Activated B cell treated with CpG ODN at 0.5 μM for 24 hours (primary cell): ENCODE data around the gene LATS1. TPM values are rescaled to one million over a fixed set of nuclear protein-coding genes. Genes with fewer than 3 reads are reported as not detected.
"Not testable (repeated sequence)": the region's sequence is repeated elsewhere in the genome, so short reads cannot be mapped to it uniquely, and the experiment has no call there.

ENCODE experiments used
- ATAC-seq: fragments of 200-7000 bp; cut with Tn5 transposase; one replicate; pipeline ENCODE4 v1.10.0; 2021; ENCODE audit warnings: low read depth, mild to moderate bottlenecking, moderate library complexity
- CTCF ChIA-PET: fragments of 350-600 bp; sonication (Branson Sonifier 250); formaldehyde crosslinking; loops from one replicate; lab custom pipeline; 2021; ENCODE audit warnings: antibody characterized with exemption; lab: Charles Lee
- POLR2A ChIA-PET: fragments of 350-600 bp; sonication (Branson Sonifier 250); formaldehyde crosslinking; loops from one replicate; lab custom pipeline; 2021; ENCODE audit warnings: antibody characterized with exemption; lab: Charles Lee
- DNase-seq: peaks from one replicate; pipeline ENCODE4 v3.0.0; 2022
- H3K27ac Mint-ChIP-seq: one replicate; pipeline ENCODE4 v1.8.0; 2020; ENCODE audit warnings: mixed read lengths
- H3K27me3 Mint-ChIP-seq: one replicate; pipeline ENCODE4 v1.8.0; 2021; ENCODE audit warnings: mixed read lengths
- H3K36me3 Mint-ChIP-seq: one replicate; pipeline ENCODE4 v1.8.0; 2021; ENCODE audit warnings: low read depth, mixed read lengths
- H3K4me1 Mint-ChIP-seq: one replicate; pipeline ENCODE4 v1.8.0; 2021; ENCODE audit warnings: mixed read lengths
- H3K4me3 Mint-ChIP-seq: one replicate; pipeline ENCODE4 v1.8.0; 2020; ENCODE audit warnings: mild to moderate bottlenecking, mixed read lengths
- H3K9me3 Mint-ChIP-seq: one replicate; pipeline ENCODE4 v1.8.0; 2020; ENCODE audit warnings: mixed read lengths
- intact Hi-C: fragments of 100-400 bp; cut with micrococcal nuclease; formaldehyde crosslinking; loops from one replicate; pipeline ENCODE4 v1.15.1; 2024
- total RNA-seq: library from RNA; stranded (reverse); gene quantifications from 2 replicates; pipeline ENCODE4 v1.2.3, GENCODE V29; 2022
- TF ChIP-seq, protein P1 (sequence below): fragments of 200-600 bp; IDR thresholded peaks from one replicate; pipeline ENCODE4 v1.8.0; 2022; ENCODE audit warnings: antibody characterized with exemption, mild to moderate bottlenecking

LATS1 gene
- total RNA-seq, 1 donor from 2014 or later: 42.0 TPM

DNA sequence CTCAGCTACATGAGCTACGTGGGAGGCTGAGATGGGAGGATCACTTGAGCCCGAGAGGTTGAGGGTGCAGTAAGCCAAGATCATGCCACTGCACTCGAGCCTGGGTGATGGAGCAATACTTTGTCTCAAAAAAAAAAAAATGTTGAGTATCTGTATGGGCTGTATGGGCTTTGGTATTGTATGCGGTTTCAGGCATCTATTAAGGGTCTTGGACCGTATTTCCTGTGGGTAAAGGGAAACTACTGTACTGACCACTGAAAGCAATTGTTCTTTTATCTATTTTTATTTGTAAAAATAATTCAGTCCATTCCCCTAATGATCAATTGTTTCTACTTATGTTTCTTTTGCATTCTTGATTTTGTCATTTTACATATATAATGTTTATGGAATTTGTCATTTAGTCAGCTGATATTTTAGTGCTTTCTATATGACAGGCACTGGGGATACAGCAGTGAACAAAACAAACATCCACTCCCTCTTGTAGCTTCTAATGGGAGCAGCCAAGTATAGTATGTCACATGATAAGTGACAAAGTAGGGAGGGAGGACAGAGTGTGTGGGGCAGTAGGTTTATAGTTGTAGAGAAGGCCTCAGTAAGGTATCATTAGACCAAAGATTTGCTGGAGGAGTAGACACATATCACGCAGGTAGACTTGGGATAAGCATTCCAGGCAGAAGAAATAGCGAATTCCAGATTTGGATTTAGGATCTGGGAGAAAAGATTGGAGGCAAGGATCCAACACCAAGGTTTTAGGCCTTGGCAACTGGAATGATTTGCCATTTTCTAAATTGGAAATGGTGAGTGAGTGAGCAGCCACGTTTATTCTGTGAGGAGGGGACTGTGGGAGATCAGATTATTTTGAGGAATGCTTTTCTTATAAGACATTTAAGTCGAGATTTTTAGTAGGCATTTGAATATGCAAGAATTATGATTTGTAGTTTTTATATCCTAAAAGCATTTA, 37.7 kb upstream of the LATS1 start:
- intact Hi-C loops: no loop called here
- ChIA-PET POLR2A (no interaction called here), CTCF (no interaction called here)

DNA sequence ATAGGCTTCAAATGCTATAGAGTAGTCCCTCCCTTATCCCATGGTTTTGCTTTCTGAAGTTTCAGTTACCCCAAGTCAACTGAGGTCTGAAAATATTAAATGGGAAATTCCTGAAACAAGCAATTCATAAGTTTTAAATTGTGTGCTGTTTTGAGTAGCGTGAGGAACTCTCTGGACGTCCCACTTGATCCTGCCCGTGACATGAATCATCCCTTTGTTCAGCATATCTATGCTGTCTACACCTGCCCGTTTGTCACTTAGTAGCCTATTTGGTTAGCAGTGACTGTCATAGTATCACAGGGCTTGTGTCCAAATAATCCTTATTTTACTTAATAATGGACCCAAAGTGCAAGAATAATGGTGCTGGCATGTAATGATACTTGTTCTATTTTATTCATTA, 36.6 kb upstream of the LATS1 start:
- Mint-ChIP-seq H3K36me3 (peaks cover 8% of the 10 kb centered on the region), H3K27ac (no peak overlapping the region), H3K4me1 (peaks cover 17% of the 10 kb centered on the region), H3K27me3 (no peaks in the 10 kb centered on the region), H3K4me3 (no peak overlapping the region), H3K9me3 (no peaks in the 10 kb centered on the region)
- ATAC-seq (no peak), DNase-seq (no peak)
- ChIA-PET CTCF (no interaction called here), POLR2A (interaction anchor here (2.6 kb wide), 1 partner anchor 37 kb away, joined by 10 read pairs; the partner anchor contains the start of gene LATS1)
- intact Hi-C loops: no loop called here
- TF ChIP-seq, protein P1, sequence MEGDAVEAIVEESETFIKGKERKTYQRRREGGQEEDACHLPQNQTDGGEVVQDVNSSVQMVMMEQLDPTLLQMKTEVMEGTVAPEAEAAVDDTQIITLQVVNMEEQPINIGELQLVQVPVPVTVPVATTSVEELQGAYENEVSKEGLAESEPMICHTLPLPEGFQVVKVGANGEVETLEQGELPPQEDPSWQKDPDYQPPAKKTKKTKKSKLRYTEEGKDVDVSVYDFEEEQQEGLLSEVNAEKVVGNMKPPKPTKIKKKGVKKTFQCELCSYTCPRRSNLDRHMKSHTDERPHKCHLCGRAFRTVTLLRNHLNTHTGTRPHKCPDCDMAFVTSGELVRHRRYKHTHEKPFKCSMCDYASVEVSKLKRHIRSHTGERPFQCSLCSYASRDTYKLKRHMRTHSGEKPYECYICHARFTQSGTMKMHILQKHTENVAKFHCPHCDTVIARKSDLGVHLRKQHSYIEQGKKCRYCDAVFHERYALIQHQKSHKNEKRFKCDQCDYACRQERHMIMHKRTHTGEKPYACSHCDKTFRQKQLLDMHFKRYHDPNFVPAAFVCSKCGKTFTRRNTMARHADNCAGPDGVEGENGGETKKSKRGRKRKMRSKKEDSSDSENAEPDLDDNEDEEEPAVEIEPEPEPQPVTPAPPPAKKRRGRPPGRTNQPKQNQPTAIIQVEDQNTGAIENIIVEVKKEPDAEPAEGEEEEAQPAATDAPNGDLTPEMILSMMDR: no peak

More for the DNA sequence above, 37.7 kb upstream of the LATS1 start:
- no peak for DNase-seq
- Mint-ChIP-seq H3K27ac (no peak overlapping the region), H3K27me3 (no peaks in the 10 kb centered on the region), H3K4me3 (no peak overlapping the region), H3K36me3 (peaks cover 17% of the 10 kb centered on the region), H3K9me3 (no peaks in the 10 kb centered on the region), H3K4me1 (peaks cover 13% of the 10 kb centered on the region)
- ATAC-seq: peak; percentile 40
- TF ChIP-seq, protein P1: no peak

DNA sequence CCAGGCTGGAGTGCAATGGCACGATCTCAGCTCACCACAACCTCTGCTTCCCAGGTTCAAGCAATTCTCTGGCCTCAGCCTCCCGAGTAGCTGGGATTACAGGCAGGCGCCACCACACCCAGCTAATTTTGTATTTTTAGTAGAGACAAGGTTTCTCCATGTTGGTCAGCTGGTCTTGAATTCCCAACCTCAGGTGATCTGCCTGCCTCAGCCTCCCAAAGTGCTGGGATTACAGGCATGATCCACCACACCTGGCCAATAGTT, 35.4 kb upstream of the LATS1 start:
- CTCF ChIA-PET: interaction anchor here (0.7 kb wide), 1 partner anchor 317 kb away, joined by 3 read pairs; no protein-coding TSS in a partner anchor
- H3K9me3 Mint-ChIP-seq, DNase-seq, H3K27ac Mint-ChIP-seq, H3K4me3 Mint-ChIP-seq, H3K27me3 Mint-ChIP-seq, intact Hi-C loops, H3K36me3 Mint-ChIP-seq, ATAC-seq: not testable (repeated sequence)
- H3K4me1 Mint-ChIP-seq: peaks cover 20% of the 10 kb centered on the region
- POLR2A ChIA-PET: interaction anchor here (2.6 kb wide), 1 partner anchor 35 kb away, joined by 10 read pairs; the partner anchor contains the start of gene LATS1

DNA sequence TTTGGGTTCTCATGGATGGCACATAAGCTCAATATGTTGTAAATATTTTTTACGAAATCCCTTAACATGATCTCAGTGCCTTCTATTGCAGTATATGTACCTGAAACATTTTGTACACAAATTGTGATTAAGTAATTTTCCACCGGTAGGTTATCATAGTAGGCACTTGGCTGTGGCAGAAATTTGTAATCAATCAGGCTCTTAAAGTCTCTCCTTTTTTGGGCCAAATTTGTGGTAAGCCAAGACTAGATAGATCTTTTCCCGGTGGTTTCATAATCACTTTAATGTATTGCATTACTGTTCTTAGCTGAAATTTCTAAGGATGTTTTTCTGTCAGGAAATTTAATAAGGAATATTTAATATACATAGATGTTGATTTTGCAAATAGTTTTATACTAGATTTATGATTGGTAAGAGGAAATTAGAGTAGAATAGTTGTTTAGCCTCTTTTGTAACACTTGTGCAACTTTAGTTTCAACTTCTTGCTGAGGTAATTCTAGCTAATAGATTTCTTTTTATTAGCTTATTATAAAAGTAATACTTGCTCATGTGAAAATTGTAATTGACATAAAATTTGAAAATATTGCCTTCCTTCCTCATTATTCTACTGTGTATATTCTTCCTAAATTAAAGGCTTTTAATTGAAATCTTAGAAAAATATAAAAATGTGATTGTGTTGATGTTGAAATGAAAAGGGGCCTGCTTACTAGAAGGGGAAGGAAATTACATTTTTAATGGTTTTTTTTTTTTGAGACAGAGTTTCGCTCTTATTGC, 34.9 kb upstream of the LATS1 start:
- ATAC-seq (no peak), DNase-seq (no peak)
- H3K27me3 Mint-ChIP-seq: no peaks in the 10 kb centered on the region
- H3K9me3 Mint-ChIP-seq: no peaks in the 10 kb centered on the region
- TF ChIP-seq, protein P1: no peak
- intact Hi-C loops: no loop called here
- H3K27ac Mint-ChIP-seq: no peak overlapping the region
- ChIA-PET CTCF (interaction anchor here (0.7 kb wide), 1 partner anchor 317 kb away, joined by 3 read pairs; no protein-coding TSS in a partner anchor), POLR2A (interaction anchor here (0.7 to 2.6 kb wide), 2 partner anchors 35 to 316 kb away, joined by 10 to 12 read pairs; partner anchors contain the start of gene LATS1)
- H3K4me1 Mint-ChIP-seq: peaks cover 20% of the 10 kb centered on the region
- H3K4me3 Mint-ChIP-seq: no peak overlapping the region
- peaks cover 3% of the 10 kb centered on the region for H3K36me3 Mint-ChIP-seq

DNA sequence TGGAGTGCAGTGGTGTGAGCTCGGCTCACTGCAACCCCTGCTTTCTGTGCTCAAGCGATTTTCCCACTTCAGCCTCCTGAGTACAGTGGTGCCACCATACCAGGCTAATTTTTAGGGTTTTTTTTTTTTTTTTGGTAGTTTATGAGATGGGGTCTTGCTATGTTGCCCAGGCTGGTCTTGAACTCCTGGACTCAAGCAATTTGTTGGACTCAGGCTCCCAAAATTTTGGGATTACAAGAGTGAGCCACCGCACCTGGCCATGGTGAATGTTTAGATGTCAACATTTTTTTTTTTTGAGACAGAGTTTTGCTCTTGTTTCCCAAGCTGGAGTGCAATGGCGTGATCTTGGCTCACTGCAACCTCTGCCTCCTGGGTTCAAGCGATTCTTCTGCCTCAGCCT, 34.0 kb upstream of the LATS1 start:
- intact Hi-C loops, H3K36me3 Mint-ChIP-seq, H3K27ac Mint-ChIP-seq, CTCF ChIA-PET, H3K9me3 Mint-ChIP-seq, H3K4me3 Mint-ChIP-seq, H3K27me3 Mint-ChIP-seq, ATAC-seq, DNase-seq: not testable (repeated sequence)
- POLR2A ChIA-PET: interaction anchor here (0.7 to 2.6 kb wide), 3 partner anchors 34 to 315 kb away, joined by 5 to 12 read pairs (median 10); partner anchors contain the start of gene LATS1
- peaks cover 23% of the 10 kb centered on the region for H3K4me1 Mint-ChIP-seq
